Neural cell (in vitro differentiated cells): ENCODE data around the gene PRCP. TPM values are rescaled to one million over a fixed set of nuclear protein-coding genes. Genes with fewer than 3 reads are reported as not detected.

Source experiments
- H2AFZ ChIP-seq: fragments of 200-600, 300-800 bp; sonication (generic), shearing (Covaris generic); 2 replicates; pipeline ENCODE4 v1.6.0; 2014; ENCODE audit warnings: low read depth, mild to moderate bottlenecking, antibody characterized with exemption, low read length, moderate library complexity
- H3F3A ChIP-seq: fragments of 200-600 bp; shearing (Covaris generic); 2 replicates; pipeline ENCODE4 v1.6.1; 2016; ENCODE audit warnings: mild to moderate bottlenecking, moderate library complexity, mixed read lengths, antibody characterized with exemption, low read length; ENCODE audit not compliant: insufficient read depth, poor library complexity, severe bottlenecking
- H3K27ac ChIP-seq: fragments of 200-600, 300-800 bp; sonication (generic), shearing (Covaris generic); 2 replicates; pipeline ENCODE4 v1.5.1; 2014; ENCODE audit warnings: mild to moderate bottlenecking, low read length, moderate library complexity
- H3K27me3 ChIP-seq: fragments of 300-800, 200-600 bp; sonication (generic), shearing (Covaris generic); 2 replicates; pipeline ENCODE4 v1.6.0; 2014; ENCODE audit warnings: mild to moderate bottlenecking, low read depth, low read length, moderate library complexity; ENCODE audit not compliant: insufficient read depth
- H3K36me3 ChIP-seq: fragments of 300-800, 200-600 bp; sonication (generic), shearing (Covaris generic); 2 replicates; pipeline ENCODE4 v1.5.1; 2014; ENCODE audit warnings: mild to moderate bottlenecking, antibody characterized with exemption, low read length, moderate library complexity; ENCODE audit not compliant: insufficient read depth
- H3K4me2 ChIP-seq: fragments of 300-800, 200-600 bp; sonication (generic), shearing (Covaris generic); 2 replicates; pipeline ENCODE4 v1.6.0; 2014; ENCODE audit warnings: mild to moderate bottlenecking, low read length
- H3K4me3 ChIP-seq: fragments of 300-800, 200-600 bp; sonication (generic), shearing (Covaris generic); 2 replicates; pipeline ENCODE4 v1.5.1; 2014; ENCODE audit warnings: mild to moderate bottlenecking, low read length, moderate library complexity
- H3K79me2 ChIP-seq: fragments of 200-600 bp; shearing (Covaris generic); replicated peaks from 2 replicates; pipeline ENCODE4 v1.6.0; 2014; ENCODE audit warnings: mild to moderate bottlenecking, low read length, moderate library complexity; ENCODE audit not compliant: insufficient read depth
- H3K9ac ChIP-seq: fragments of 300-800, 200-600 bp; sonication (generic), shearing (Covaris generic); 2 replicates; pipeline ENCODE4 v1.6.1; 2016; ENCODE audit warnings: mild to moderate bottlenecking, low read length, mixed read lengths
- H3K9me2 ChIP-seq: fragments of 200-600 bp; shearing (Covaris generic); 2 replicates; pipeline ENCODE4 v1.6.1; 2016; ENCODE audit warnings: mild to moderate bottlenecking, low read length, mixed read lengths; ENCODE audit not compliant: insufficient read depth
- H3K9me3 ChIP-seq: fragments of 200-600, 300-800 bp; sonication (generic), shearing (Covaris generic); 2 replicates; pipeline ENCODE4 v1.6.1; 2016; ENCODE audit warnings: mild to moderate bottlenecking, mixed run types, low read length, moderate library complexity, mixed read lengths
- H4K20me1 ChIP-seq: fragments of 200-600 bp; shearing (Covaris generic); 2 replicates; pipeline ENCODE4 v1.6.1; 2016; ENCODE audit warnings: mild to moderate bottlenecking, mixed run types; ENCODE audit not compliant: insufficient read depth
- CTCF ChIP-seq: fragments of 450-650 bp; IDR thresholded peaks from 2 replicates; pipeline ENCODE4 v1.5.1; 2014; ENCODE audit warnings: antibody characterized with exemption, mild to moderate bottlenecking, moderate library complexity; ENCODE audit not compliant: poor library complexity, severe bottlenecking
- EP300 ChIP-seq: fragments of 450-650 bp; conservative IDR thresholded peaks from 2 replicates; pipeline ENCODE4 v1.6.1; 2014; ENCODE audit warnings: antibody characterized with exemption, mild to moderate bottlenecking, moderate library complexity; ENCODE audit not compliant: poor library complexity, severe bottlenecking
- EZH2 ChIP-seq: fragments of 200-600, 300-800 bp; shearing (Covaris generic), sonication (generic); IDR thresholded peaks from 2 replicates; pipeline ENCODE4 v1.6.1; 2014; ENCODE audit warnings: antibody characterized with exemption, low read length, borderline replicate concordance, mild to moderate bottlenecking; ENCODE audit not compliant: insufficient read depth, poor library complexity, severe bottlenecking
- MXI1 ChIP-seq: fragments of 450-650 bp; conservative IDR thresholded peaks from 2 replicates; pipeline ENCODE4 v1.6.1; 2014; ENCODE audit warnings: antibody characterized with exemption, mild to moderate bottlenecking; ENCODE audit not compliant: poor library complexity, severe bottlenecking
- POLR2AphosphoS5 ChIP-seq: IDR thresholded peaks from 2 replicates; pipeline ENCODE4 v1.6.1; 2012
- RAD21 ChIP-seq: fragments of 450-650 bp; conservative IDR thresholded peaks from 2 replicates; pipeline ENCODE4 v1.6.1; 2014; ENCODE audit warnings: antibody characterized with exemption, mild to moderate bottlenecking, moderate library complexity
- REST ChIP-seq: IDR thresholded peaks from 2 replicates; pipeline ENCODE4 v1.6.1; 2012; ENCODE audit warnings: borderline replicate concordance
- SMC3 ChIP-seq: fragments of 450-650 bp; conservative IDR thresholded peaks from 2 replicates; pipeline ENCODE4 v1.6.1; 2014; ENCODE audit warnings: antibody characterized with exemption, mild to moderate bottlenecking, moderate library complexity; ENCODE audit not compliant: poor library complexity
- TAF1 ChIP-seq: IDR thresholded peaks from 2 replicates; pipeline ENCODE4 v1.6.1; 2012; ENCODE audit warnings: low read depth
- polyA plus RNA-seq: library from polyadenylated mRNA; depleted of rRNA; stranded (reverse); fragments of >200 nt; gene quantifications from 2 replicates; pipeline ENCODE4 v1.2.3, GENCODE V29; 2014

The PRCP gene
- polyA plus RNA-seq, 1 donor from 2014 or later, result 6.1 TPM

GRCh38 chr11:82830746-82831145 lies 69.5 kb downstream of the PRCP start:
- H3K36me3 ChIP-seq, result no peaks in the 10 kb centered on the region
- no peak overlapping the region for H3K4me2 ChIP-seq
- no peak overlapping the region for H3K4me3 ChIP-seq
- no peaks in the 10 kb centered on the region for H3K9me3 ChIP-seq
- H3K9ac ChIP-seq, result no peak overlapping the region
- H3K27me3 ChIP-seq, result no peaks in the 10 kb centered on the region
- H2AFZ ChIP-seq, result no peak overlapping the region
- H3F3A ChIP-seq, result no peaks in the 10 kb centered on the region
- no peaks in the 10 kb centered on the region for H4K20me1 ChIP-seq
- H3K27ac ChIP-seq, result no peak overlapping the region
- H3K79me2 ChIP-seq, result no peaks in the 10 kb centered on the region
- H3K9me2 ChIP-seq, result no peaks in the 10 kb centered on the region
- no peak for TF ChIP-seq EZH2
- no peak for TF ChIP-seq MXI1
- TF ChIP-seq RAD21, result no peak
- no peak for TF ChIP-seq REST
- TF ChIP-seq CTCF, result no peak
- no peak for TF ChIP-seq SMC3
- TF ChIP-seq TAF1, result no peak
- no peak for TF ChIP-seq POLR2AphosphoS5

- Histone ChIP-seq H3K27ac (no peak overlapping the region), H3K9me2 (no peaks in the 10 kb centered on the region), H3K27me3 (no peaks in the 10 kb centered on the region), H3K9ac (no peak overlapping the region), H3K4me2 (no peak overlapping the region), H3K79me2 (no peaks in the 10 kb centered on the region), H3K4me3 (no peak overlapping the region), H3K36me3 (no peaks in the 10 kb centered on the region), H4K20me1 (no peaks in the 10 kb centered on the region), H3F3A (no peaks in the 10 kb centered on the region), H2AFZ (no peak overlapping the region), H3K9me3 (no peaks in the 10 kb centered on the region)
- TF ChIP-seq REST (no peak), SMC3 (no peak), RAD21 (no peak), POLR2AphosphoS5 (no peak), CTCF (no peak), MXI1 (no peak), TAF1 (no peak), EZH2 (no peak), EP300 (no peak)
Observed at GRCh38 chr11:82829101-82829500, 71.1 kb downstream of the PRCP start.
